GM13976 (cell line): ENCODE measurements around the gene SMPX.

ENCODE experiments used
- DNase-seq: peaks from one replicate; pipeline ENCODE4 v3.0.0; 2012; ENCODE audit warnings: low spot score
- in situ Hi-C: fragments of 300-500 bp; cut with MboI; formaldehyde crosslinking; loops from one replicate; pipeline ENCODE4 v1.12.0; 2022; ENCODE audit warnings: low sequenced_read_pairs, mixed read lengths, inconsistent platforms; ENCODE audit not compliant: unreplicated experiment
- TF ChIP-seq, protein P1 (sequence below): IDR thresholded peaks from 2 replicates; pipeline ENCODE4 v1.5.1; 2012; ENCODE audit warnings: borderline replicate concordance, mild to moderate bottlenecking; ENCODE audit not compliant: insufficient read depth; ENCODE audit errors: extremely low read depth, missing control alignments, control extremely low read depth

Gene SMPX

DNA sequence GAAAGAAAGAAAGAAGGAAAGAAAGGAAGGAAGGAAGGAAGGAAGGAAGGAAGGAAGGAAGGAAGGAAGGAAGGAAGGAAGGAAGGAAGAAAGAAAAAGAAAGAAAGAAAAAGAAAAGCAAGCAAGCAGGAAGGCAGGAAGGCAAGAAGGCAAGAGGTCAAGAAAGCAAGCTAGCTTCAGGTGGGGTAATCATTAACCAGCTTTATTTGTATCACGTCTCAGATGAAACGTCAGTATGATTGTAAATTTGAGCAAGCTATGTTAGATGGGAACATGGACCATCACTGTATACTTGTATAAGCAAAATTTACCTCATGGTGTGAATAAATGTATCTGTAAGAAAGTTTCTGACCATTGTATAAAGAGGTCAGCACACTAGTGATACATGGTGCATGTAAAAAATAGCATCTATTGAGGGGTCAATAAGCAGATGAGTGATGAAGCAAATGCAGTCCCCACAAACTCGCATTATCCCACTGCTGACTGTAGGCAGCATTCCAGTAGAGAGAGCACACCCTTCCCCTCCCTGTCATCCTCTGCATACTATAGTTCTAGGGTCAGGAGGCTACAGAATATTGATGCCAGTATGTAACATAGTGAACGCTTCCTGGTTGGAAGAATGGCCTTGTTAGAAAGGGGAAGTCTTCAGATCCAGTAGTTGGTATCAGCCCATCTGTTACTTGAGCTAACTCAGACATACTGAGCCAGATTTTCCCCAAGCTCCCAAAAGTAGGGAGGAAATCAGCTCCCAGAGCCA is 83.3 kb downstream of the SMPX start:
- TF ChIP-seq, protein P1, sequence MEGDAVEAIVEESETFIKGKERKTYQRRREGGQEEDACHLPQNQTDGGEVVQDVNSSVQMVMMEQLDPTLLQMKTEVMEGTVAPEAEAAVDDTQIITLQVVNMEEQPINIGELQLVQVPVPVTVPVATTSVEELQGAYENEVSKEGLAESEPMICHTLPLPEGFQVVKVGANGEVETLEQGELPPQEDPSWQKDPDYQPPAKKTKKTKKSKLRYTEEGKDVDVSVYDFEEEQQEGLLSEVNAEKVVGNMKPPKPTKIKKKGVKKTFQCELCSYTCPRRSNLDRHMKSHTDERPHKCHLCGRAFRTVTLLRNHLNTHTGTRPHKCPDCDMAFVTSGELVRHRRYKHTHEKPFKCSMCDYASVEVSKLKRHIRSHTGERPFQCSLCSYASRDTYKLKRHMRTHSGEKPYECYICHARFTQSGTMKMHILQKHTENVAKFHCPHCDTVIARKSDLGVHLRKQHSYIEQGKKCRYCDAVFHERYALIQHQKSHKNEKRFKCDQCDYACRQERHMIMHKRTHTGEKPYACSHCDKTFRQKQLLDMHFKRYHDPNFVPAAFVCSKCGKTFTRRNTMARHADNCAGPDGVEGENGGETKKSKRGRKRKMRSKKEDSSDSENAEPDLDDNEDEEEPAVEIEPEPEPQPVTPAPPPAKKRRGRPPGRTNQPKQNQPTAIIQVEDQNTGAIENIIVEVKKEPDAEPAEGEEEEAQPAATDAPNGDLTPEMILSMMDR = no peak
- in situ Hi-C loops = no loop called here
- no peak for DNase-seq

DNA sequence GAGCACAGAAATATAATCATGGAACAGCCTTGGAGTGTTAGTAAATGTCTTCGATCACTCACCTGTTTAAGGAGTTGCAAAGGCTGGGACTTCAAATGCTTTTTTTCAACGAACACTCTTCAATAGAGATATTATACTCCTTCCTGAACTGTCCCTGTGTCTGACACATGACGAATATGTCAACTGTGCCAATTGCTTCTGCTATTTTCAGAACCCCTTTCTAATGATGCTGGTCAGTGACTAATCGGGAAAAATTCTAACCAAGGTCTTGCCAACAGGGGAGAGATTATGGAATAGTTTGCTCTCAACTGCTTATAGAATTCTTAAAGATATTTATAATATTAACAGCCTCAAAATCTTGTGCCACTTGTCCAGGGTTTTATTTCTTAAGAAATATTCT is 91.2 kb downstream of the SMPX start:
- TF ChIP-seq, protein P1 = no peak
- in situ Hi-C loops = no loop called here
- DNase-seq = no peak

DNA sequence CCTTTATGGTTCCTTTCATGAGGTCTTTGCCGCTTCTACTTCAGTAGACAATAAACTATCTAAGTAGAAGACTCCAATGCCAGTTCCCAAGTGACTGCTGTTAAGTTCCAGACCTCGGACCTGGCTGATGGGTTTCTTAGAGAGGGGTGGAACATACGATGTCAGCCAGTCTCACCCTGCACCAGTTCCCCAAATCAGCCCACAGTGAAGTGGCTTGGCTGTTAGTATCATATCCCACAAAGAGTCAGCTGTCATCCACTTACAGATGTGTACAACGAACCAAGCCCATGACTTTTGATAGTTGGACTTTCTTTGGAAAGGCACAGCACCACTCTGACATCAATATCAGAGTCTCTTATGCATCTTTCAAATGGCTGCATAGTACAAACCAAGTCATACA is 91.7 kb downstream of the SMPX start:
- DNase-seq = no peak
- in situ Hi-C loops = no loop called here
- TF ChIP-seq, protein P1 = no peak

DNA sequence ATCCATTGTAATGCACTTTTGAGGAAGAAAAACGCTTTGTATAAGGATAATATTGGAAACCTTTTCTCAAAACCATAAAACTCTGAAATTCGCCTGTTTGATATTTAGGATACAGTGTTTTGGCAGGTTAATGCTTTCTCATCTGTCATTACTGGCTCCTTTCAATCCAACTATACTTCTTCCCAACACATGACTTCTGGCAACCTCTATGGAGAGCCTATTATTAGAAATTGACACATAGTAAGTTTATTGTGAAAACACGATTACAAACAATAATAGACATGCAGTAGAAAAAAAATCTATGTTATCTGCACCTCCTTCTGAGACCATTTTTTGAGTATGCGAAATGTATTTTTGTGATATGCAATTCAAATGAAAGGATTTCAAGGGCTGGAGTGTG is 95.2 kb downstream of the SMPX start:
- DNase-seq = no peak
- in situ Hi-C loops = no loop called here

DNA sequence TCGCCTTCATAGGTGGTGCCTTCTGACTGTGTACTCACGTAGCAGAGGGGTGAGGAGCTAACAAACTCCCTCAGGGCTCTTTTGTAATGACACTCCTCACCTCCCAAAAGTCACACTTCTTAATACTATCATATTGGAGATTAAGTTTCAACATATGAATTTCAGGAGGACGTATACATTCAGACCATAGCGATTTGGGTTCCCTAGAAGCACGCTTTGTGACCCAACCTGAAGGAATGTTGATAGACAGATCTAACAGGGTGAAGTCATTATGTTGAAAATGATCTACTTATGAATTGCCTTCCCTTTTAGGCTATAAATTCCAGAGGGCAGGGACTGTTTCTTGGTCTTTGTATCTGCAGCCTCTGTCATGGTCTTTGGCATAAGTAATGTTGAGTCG is 96.6 kb downstream of the SMPX start:
- DNase-seq = no peak
- TF ChIP-seq, protein P1 = no peak
- in situ Hi-C loops = no loop called here

More for the DNA sequence above, 95.2 kb downstream of the SMPX start:
- TF ChIP-seq, protein P1 = no peak

DNA sequence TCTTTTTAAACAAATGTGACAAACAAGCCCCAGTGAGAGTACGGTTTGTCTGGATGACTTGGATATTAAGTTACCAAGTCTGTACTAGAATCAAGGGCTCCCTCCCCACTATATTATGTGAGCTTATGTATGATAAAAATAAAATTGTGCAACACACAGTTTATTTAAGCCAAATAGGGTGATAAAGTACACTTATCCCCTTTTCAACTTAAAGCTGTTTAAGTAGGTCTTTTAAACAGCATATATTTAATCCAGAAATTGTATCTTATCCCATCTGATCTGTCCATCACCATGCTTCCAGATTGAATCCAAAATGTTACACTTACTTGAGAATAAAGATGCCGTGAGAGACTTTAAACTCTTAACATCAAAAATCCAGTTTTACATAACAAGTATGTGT is 97.8 kb downstream of the SMPX start:
- TF ChIP-seq, protein P1 = no peak
- in situ Hi-C loops = no loop called here

DNA sequence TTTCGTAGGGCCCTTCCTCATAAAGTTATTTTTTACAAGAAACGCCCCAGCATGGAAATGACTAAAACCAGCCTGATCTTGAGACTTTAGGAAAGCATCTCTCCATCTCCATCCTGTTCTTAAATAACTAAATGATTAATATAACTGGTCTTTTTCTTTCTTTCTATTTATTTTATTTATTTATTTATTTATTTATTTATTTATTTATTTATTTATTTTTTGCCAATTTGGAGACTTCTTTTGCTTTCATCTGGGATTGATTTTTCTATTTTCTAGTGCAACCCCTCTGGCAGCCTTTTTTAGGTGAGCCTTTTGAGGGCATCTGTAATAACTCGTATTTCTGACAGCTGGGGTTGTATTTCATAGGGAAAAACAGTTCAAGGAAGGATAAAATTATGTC is 98.6 kb downstream of the SMPX start:
- TF ChIP-seq, protein P1 = no peak
- DNase-seq = no peak
- in situ Hi-C loops = no loop called here

More for the DNA sequence above, 97.8 kb downstream of the SMPX start:
- DNase-seq = no peak
